Stomach (tissue), 9 donors: ENCODE measurements around the gene SERAC1. TPM values are rescaled to one million over a fixed set of nuclear protein-coding genes. Genes with fewer than 3 reads are reported as not detected.

Experiments used
- DNase-seq, 2 donors: peaks; one replicate each; pipeline versions ENCODE4 v3.0.0 to v3.0.0-alpha.2; 2013 to 2019
- H3K27ac ChIP-seq, 5 donors: fragments of 200-600 bp in 4 of 5; sonication (generic) in 4 of 5; one replicate each; pipeline ENCODE4 v1.5.1; 2013 to 2019; ENCODE audit warnings: mild to moderate bottlenecking in 1 of 5, moderate library complexity in 1 of 5
- H3K27me3 ChIP-seq, 3 donors: fragments of 200-600 bp; sonication (generic); one replicate each; pipeline ENCODE4 v1.5.1; 2017 to 2019; ENCODE audit warnings: mixed run types in 1 of 3
- H3K36me3 ChIP-seq, 4 donors: fragments of 200-600 bp; sonication (generic); 1 replicate in 3 of 4; 2 replicates in 1 of 4; pipeline ENCODE4 v1.5.1; 2016 to 2019
- H3K4me1 ChIP-seq, 4 donors: fragments of 200-600 bp; sonication (generic); one replicate each; pipeline ENCODE4 v1.5.1; 2016 to 2019
- H3K4me3 ChIP-seq, 4 donors: fragments of 200-600 bp; sonication (generic) in 3 of 4; one replicate each; pipeline ENCODE4 v1.5.1; 2016 to 2019; ENCODE audit warnings: mild to moderate bottlenecking in 1 of 4
- H3K9me3 ChIP-seq, 4 donors: fragments of 200-600 bp; sonication (generic); one replicate each; pipeline ENCODE4 v1.5.1; 2016 to 2019
- EP300 ChIP-seq: sonication (generic); formaldehyde crosslinking; IDR thresholded peaks from one replicate; pipeline ENCODE4 v1.6.1; 2017; ENCODE audit warnings: antibody characterized with exemption
- POLR2A ChIP-seq, 4 donors: fragments of 450-650 bp; IDR thresholded peaks; one replicate each; pipeline ENCODE4 v1.6.1; 2016; ENCODE audit warnings: antibody characterized with exemption in 4 of 4, control low read depth in 2 of 4, mild to moderate bottlenecking in 1 of 4, moderate library complexity in 1 of 4
- POLR2AphosphoS5 ChIP-seq, 3 donors: sonication (generic); formaldehyde crosslinking; IDR thresholded peaks; one replicate each; pipeline ENCODE4 v1.6.1; 2016; ENCODE audit warnings: antibody characterized with exemption in 3 of 3
- WGBS, 5 donors: extraction: QIAGEN DNeasy Blood & Tissue Kit in 3 of 5; methylation state at CpG; one replicate each; pipeline versions ENCODE4 v1.1.5 to v1.1.7; 2013 to 2018; 5-methylcytosine and 5-hydroxymethylcytosine counted together
- intact Hi-C: fragments of 100-400 bp; cut with DNase I; formaldehyde crosslinking; loops from one replicate; pipeline ENCODE4 v1.15.1; 2023; ENCODE audit warnings: low total_unique reads
- polyA plus RNA-seq, 3 donors: library from polyadenylated mRNA; stranded (reverse); fragments of 200-250 nt; gene quantifications; one replicate each; pipeline ENCODE4 v1.2.3, GENCODE V29; 2013
- total RNA-seq, 5 donors: library from RNA; depleted of rRNA; stranded (reverse); fragments of >200 nt; gene quantifications; one replicate each; pipeline versions ENCODE4 v1.1.0 to v1.2.3, GENCODE V29; 2014 to 2016
- TF ChIP-seq, protein P1 (sequence below), 7 experiments: fragments of 450-650 bp in 4 of 7; fragments of 200-600 bp in 3 of 7; sonication (generic) in 3 of 7; IDR thresholded peaks; one replicate each; pipeline ENCODE4 v1.5.1; 2016 to 2019; ENCODE audit warnings: antibody characterized with exemption in 7 of 7, control low read depth in 2 of 7, mild to moderate bottlenecking in 1 of 7
- donor health status: healthy with polysubstance abuse.
- donor health status: Bipolar disorder and iron deficiency.
- donor health status: healthy.

The SERAC1 gene
- total and polyA plus RNA-seq, 8 donors, result 0.58 to 27.2 (median 4.3) TPM

DNA sequence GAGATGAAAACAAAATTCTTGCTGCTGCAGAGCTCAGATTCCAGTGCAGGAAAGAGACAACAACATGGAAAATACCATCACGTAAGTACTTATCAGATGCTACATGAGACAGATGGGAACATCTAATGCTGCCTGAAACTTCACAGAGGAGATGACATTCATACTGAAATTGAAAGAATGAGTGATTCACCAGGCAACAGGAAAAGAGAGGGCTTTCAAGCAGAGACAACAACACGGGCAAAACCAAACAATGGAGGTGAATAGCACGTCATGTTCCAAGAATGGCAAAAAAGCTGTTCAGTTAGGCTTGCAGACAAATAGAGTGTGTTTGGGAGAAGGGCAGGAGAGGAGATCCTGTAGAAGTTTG is 39.3 kb upstream of the SERAC1 start:
- Histone ChIP-seq H3K4me3 (no peak overlapping the region), H3K27ac (no peak overlapping the region), H3K4me1 (no peaks in the 10 kb centered on the region), H3K36me3 (no peaks in the 10 kb centered on the region), H3K9me3 (no peaks in the 10 kb centered on the region), H3K27me3 (peaks cover 0 to 3% (median 0%) of the 10 kb centered on the region in 3 donors)
- DNase-seq, result no peak
- intact Hi-C loops, result no loop called here
- TF ChIP-seq POLR2A (IDR thresholded peaks at IDR 0.05), result no peak
- TF ChIP-seq, protein P1, sequence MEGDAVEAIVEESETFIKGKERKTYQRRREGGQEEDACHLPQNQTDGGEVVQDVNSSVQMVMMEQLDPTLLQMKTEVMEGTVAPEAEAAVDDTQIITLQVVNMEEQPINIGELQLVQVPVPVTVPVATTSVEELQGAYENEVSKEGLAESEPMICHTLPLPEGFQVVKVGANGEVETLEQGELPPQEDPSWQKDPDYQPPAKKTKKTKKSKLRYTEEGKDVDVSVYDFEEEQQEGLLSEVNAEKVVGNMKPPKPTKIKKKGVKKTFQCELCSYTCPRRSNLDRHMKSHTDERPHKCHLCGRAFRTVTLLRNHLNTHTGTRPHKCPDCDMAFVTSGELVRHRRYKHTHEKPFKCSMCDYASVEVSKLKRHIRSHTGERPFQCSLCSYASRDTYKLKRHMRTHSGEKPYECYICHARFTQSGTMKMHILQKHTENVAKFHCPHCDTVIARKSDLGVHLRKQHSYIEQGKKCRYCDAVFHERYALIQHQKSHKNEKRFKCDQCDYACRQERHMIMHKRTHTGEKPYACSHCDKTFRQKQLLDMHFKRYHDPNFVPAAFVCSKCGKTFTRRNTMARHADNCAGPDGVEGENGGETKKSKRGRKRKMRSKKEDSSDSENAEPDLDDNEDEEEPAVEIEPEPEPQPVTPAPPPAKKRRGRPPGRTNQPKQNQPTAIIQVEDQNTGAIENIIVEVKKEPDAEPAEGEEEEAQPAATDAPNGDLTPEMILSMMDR (IDR thresholded peaks at IDR 0.05), result no peak
- TF ChIP-seq POLR2AphosphoS5 (IDR thresholded peaks at IDR 0.05), result no peak
- TF ChIP-seq EP300, result no peak
- 39 to 56% (median 50%) methylated on average over 3 of the region's 3 CpGs for whole genome bisulfite sequencing, 5 donors

DNA sequence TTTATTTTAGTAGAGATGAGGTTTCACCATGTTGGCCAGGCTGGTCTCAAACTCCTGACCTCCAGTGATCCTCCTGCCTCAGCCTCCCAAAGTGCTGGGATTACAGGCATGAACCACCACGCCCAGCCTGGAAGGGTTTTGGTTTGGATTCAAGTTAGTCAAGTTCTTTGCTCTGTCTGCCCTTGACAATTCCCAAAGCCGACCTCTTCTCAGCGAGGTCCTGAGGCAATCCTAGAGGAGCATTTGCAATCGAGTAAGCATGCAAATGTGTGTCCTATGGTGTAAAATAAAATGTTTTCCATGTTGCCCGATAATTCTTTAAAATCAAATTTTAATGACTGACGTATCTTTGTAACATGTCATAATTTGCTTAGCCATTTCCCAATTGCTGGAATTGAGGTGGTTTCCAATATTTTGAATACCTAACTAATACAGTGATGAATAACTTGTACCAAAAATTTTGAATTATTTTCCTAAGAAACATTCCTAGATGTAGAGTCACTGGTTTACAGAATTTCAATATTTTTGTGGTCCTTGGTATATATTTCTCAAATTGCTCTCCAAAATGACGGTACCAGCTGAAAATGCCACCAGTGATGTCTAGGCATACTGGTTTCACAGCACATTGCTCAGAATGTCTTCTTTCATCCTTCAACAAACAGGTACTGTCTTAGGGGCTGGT is 38.8 kb upstream of the SERAC1 start:
- no peaks in the 10 kb centered on the region for H3K9me3 ChIP-seq
- no peak for DNase-seq
- no peaks in the 10 kb centered on the region for H3K4me1 ChIP-seq
- no peak overlapping the region for H3K27ac ChIP-seq
- no peak for TF ChIP-seq POLR2A (IDR thresholded peaks at IDR 0.05)
- no peak for TF ChIP-seq POLR2AphosphoS5 (IDR thresholded peaks at IDR 0.05)
- TF ChIP-seq EP300, result no peak
- TF ChIP-seq, protein P1 (IDR thresholded peaks at IDR 0.05), result no peak
- intact Hi-C loops, result no loop called here
- H3K36me3 ChIP-seq, result no peaks in the 10 kb centered on the region
- no peak overlapping the region for H3K4me3 ChIP-seq
- WGBS, 5 donors, result 90 to 95% (median 95%) methylated on average over 7 of the region's 7 CpGs
- H3K27me3 ChIP-seq, result peaks cover 0 to 3% (median 0%) of the 10 kb centered on the region in 3 donors

DNA sequence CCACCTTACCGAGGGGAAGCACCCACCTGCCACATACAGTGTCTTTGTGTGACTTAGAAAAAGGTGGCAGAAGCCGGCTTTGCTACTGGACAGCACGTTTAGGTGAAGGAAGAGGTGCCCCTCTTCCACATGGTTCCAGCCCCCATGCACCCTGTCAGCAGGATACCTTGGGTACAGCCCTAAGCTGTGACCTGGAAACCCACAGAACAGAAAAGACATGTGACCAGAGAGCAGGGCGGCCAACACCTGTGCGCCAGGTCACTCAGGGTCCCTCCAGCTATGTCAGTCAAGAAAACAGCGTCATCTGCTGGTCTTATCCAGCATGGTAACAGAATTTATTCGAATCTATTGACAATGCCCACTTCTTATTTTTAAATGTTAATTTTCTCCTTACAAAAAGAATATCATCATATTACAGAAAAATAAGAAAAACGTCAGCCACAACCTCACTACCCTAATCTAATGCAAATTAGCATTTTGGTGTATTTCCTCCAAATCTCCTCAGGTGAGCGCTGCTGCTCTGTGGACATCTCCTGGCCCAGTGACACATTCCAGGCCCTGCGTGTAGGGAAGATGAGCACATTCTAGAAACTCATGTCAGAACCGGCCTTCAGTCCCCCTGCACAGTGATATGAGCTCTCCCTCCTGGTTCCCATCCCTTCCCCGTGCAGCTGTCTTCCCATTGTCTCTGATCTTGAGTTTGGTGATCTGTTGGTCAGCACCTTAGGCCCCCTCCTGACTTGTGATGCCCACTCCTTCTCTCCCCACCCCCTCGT is 37.3 kb upstream of the SERAC1 start:
- H3K27me3 ChIP-seq, result peaks cover 0 to 3% (median 0%) of the 10 kb centered on the region in 3 donors
- peak; percentile 40 to 54 for DNase-seq
- H3K4me3 ChIP-seq, result no peak overlapping the region
- no peaks in the 10 kb centered on the region for H3K36me3 ChIP-seq
- intact Hi-C loops, result no loop called here
- H3K9me3 ChIP-seq, result no peaks in the 10 kb centered on the region
- 55 to 66% (median 61%) methylated on average over 13 of the region's 13 CpGs for WGBS, 5 donors
- no peak overlapping the region for H3K27ac ChIP-seq
- TF ChIP-seq EP300 (no peak), POLR2AphosphoS5 (IDR thresholded peaks at IDR 0.05) (peak in 1 of 3 donors; percentile 14), POLR2A (IDR thresholded peaks at IDR 0.05) (no peak)
- TF ChIP-seq, protein P1 (IDR thresholded peaks at IDR 0.05), result peak in 5 of 7 experiments; percentile 7 to 67 (median 39)
- no peaks in the 10 kb centered on the region for H3K4me1 ChIP-seq

DNA sequence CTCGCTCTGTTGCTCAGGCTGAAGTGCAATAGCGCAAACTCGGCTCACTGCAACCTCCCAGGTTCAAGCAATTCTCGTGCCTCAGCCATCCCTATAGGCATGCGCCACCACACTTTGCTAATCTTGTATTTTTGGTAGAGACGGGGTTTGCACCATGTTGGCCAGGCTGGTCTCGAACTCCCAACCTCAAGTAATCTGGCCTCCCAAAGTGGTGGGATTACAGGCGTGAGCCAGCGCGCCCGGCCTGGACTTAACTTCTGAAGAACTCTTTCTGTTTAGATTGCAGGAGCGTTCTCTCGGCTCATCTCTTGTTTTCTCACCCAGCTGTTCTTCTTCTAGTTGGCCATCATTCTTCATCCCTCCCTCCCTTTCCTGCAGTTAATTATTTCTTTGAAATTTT is 30.4 kb upstream of the SERAC1 start:
- intact Hi-C loops, result no loop called here
- WGBS, 5 donors, result 84 to 92% (median 90%) methylated on average over 13 of the region's 13 CpGs
- DNase-seq, result no peak
- H3K27ac ChIP-seq, result no peak overlapping the region
- no peaks in the 10 kb centered on the region for H3K9me3 ChIP-seq
- no peak overlapping the region for H3K4me3 ChIP-seq
- no peaks in the 10 kb centered on the region for H3K27me3 ChIP-seq
- H3K4me1 ChIP-seq, result no peaks in the 10 kb centered on the region
- H3K36me3 ChIP-seq, result peaks cover 0 to 12% (median 3%) of the 10 kb centered on the region in 4 donors
- no peak for TF ChIP-seq POLR2A (IDR thresholded peaks at IDR 0.05)
- no peak for TF ChIP-seq POLR2AphosphoS5 (IDR thresholded peaks at IDR 0.05)
- TF ChIP-seq, protein P1 (IDR thresholded peaks at IDR 0.05), result no peak
- no peak for TF ChIP-seq EP300
